Measurements from ENCODE around the gene RBM8A.
"Not testable (repeated sequence)": the region's sequence is repeated elsewhere in the genome, so short reads cannot be mapped to it uniquely, and the experiment has no call there.

Gene RBM8A

GRCh38 chr1:145956781-145957442, 29.6 kb upstream of the RBM8A start:
- DNase-seq (ENCODE audit: low read depth in 4 of 4, low spot score in 1 of 4): no peak

GRCh38 chr1:145956361-145956760, 29.1 kb upstream of the RBM8A start:
- DNase-seq (ENCODE audit: low read depth in 4 of 4, low spot score in 1 of 4): no peak

- no peak for DNase-seq (ENCODE audit: low read depth in 4 of 4, low spot score in 1 of 4)
These were observed 28.2 kb upstream of the RBM8A start for GRCh38 chr1:145955436-145955835.

- DNase-seq (ENCODE audit: low read depth in 4 of 4, low spot score in 1 of 4): no peak
These were observed 26.6 kb upstream of the RBM8A start for GRCh38 chr1:145953861-145954260.

GRCh38 chr1:145952903-145953302, 25.6 kb upstream of the RBM8A start:
- DNase-seq (ENCODE audit: low read depth in 4 of 4, low spot score in 1 of 4): no peak

GRCh38 chr1:145951526-145951925, 24.2 kb upstream of the RBM8A start:
- no peak for DNase-seq (ENCODE audit: low read depth in 4 of 4, low spot score in 1 of 4)

- no peak for DNase-seq (ENCODE audit: low read depth in 4 of 4, low spot score in 1 of 4)
These were observed 21.9 kb upstream of the RBM8A start for GRCh38 chr1:145949219-145949618.

GRCh38 chr1:145947551-145947950, 20.3 kb upstream of the RBM8A start:
- no peak for DNase-seq (ENCODE audit: low read depth in 4 of 4, low spot score in 1 of 4)

- DNase-seq (ENCODE audit: low read depth in 4 of 4, low spot score in 1 of 4): no peak
These were observed 19.2 kb upstream of the RBM8A start for GRCh38 chr1:145946477-145946986.

GRCh38 chr1:145944532-145944931, 17.2 kb upstream of the RBM8A start:
- no peak for DNase-seq (ENCODE audit: low read depth in 4 of 4, low spot score in 1 of 4)

- no peak for DNase-seq (ENCODE audit: low read depth in 4 of 4, low spot score in 1 of 4)
These were observed 15.6 kb upstream of the RBM8A start for GRCh38 chr1:145942871-145943270.

GRCh38 chr1:145942405-145942804, 15.1 kb upstream of the RBM8A start:
- no peak for DNase-seq (ENCODE audit: low read depth in 4 of 4, low spot score in 1 of 4)

GRCh38 chr1:145937436-145937835, 10.2 kb upstream of the RBM8A start:
- no peak for DNase-seq (ENCODE audit: low read depth in 4 of 4, low spot score in 1 of 4)

- DNase-seq (ENCODE audit: low read depth in 4 of 4, low spot score in 1 of 4): no peak
These were observed 9.0 kb upstream of the RBM8A start for GRCh38 chr1:145936247-145936646.

- no peak for DNase-seq (ENCODE audit: low read depth in 4 of 4, low spot score in 1 of 4)
These were observed 8.4 kb upstream of the RBM8A start for GRCh38 chr1:145935708-145936107.

GRCh38 chr1:145932522-145933009, 5.3 kb upstream of the RBM8A start:
- DNase-seq (ENCODE audit: low read depth in 4 of 4, low spot score in 1 of 4): not testable (repeated sequence)

GRCh38 chr1:145927916-145928643, 796 bp upstream of the RBM8A start:
- DNase-seq (ENCODE audit: low read depth in 4 of 4, low spot score in 1 of 4): no peak

GRCh38 chr1:145926686-145927062, 610 bp downstream of the RBM8A start:
- peak in 3 of 4 experiments; percentile 18 to 48 (median 32) for DNase-seq (ENCODE audit: low read depth in 4 of 4, low spot score in 1 of 4)

- no peak for DNase-seq (ENCODE audit: low read depth in 4 of 4, low spot score in 1 of 4)
These were observed 5.0 kb downstream of the RBM8A start for GRCh38 chr1:145922266-145922665.

- not testable (repeated sequence) for DNase-seq (ENCODE audit: low read depth in 4 of 4, low spot score in 1 of 4)
These were observed 7.0 kb downstream of the RBM8A start for GRCh38 chr1:145920297-145920696.

- no peak for DNase-seq (ENCODE audit: low read depth in 4 of 4, low spot score in 1 of 4)
These were observed 8.0 kb downstream of the RBM8A start for GRCh38 chr1:145918992-145919939.

All from stimulated activated CD4-positive, alpha-beta T cell treated with anti-CD3 and anti-CD28 coated beads, Interleukin-1b, Interleukin-23, amount 100 ng/mL, for 24 hours (primary cell).